OCI-M2 (cell line): ENCODE results near the gene TMEM200B.
"Not testable (repeated sequence)": the region's sequence is repeated elsewhere in the genome, so short reads cannot be mapped to it uniquely, and the experiment has no call there.

Experiments used
- DNase-seq: peaks from one replicate; lab custom pipeline; 2025; ENCODE audit not compliant: unreplicated experiment; lab: John Stamatoyannopoulos, UW

TMEM200B gene

GRCh38 chr1:29112705-29113412 is 10.8 kb downstream of the TMEM200B start:
- no peak for DNase-seq

DNA sequence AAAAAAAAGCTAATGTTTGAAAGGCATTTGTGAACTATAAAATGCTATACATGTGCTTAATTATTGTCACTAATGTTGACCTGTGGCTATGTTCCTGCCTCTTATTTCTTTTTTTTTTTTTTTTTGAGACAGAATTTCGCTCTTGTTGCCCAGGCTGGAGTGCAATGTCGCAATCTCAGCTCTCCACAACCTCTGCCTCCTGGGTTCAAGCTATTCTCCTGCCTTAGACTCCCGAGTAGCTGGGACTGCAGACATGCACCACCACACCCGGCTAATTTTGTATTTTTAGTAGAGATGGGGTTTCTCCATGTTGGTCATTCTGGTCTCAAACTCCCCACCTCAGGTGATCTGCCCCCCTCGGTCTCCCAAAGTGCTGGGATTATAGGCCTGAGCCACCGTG is 15.7 kb downstream of the TMEM200B start:
- DNase-seq = not testable (repeated sequence)

GRCh38 chr1:29105822-29106221 is 17.9 kb downstream of the TMEM200B start:
- no peak for DNase-seq

DNA sequence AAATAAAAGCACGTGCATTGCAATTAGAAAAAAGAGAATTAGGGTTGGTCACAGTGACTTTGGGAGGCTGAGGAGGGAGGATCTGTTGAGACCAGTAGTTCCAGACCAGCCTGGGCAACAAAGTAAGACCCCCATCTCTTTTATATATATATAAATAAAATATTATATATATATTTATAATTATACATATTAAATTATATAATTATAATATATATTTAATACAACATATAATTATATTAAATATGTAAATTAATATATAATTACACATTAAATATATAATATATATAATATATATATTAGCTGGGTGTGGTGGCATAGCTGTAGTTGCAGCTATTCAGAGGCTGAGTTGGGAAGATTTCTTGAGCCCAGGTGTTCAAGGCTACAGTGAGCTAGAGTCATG is 23.2 kb downstream of the TMEM200B start:
- DNase-seq = no peak

DNA sequence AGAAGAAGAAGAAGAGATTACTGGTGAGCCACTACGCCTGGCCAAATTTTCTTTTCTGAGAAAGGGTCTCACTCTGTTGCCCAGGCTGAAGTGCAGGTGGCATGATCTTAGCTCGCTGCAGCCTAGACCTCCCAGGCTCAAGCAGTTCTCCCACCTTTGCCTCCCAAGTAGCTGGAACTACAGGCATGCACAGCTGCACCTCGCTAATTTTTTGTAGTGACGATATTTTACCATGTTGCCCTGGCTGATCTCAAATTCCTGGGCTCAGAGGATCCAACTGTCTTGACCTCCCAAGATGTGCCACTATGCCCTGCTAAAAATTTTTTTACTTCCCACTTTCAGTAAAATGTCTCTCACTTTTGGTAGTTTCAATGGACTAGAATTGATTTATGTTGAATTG is 24.4 kb downstream of the TMEM200B start:
- DNase-seq = no peak

- DNase-seq = no peak
Observed at GRCh38 chr1:29096231-29096886, 27.3 kb downstream of the TMEM200B start.

- DNase-seq = no peak
Observed at GRCh38 chr1:29094954-29095353, 28.7 kb downstream of the TMEM200B start.

GRCh38 chr1:29094433-29094832 is 29.3 kb downstream of the TMEM200B start:
- no peak for DNase-seq

DNA sequence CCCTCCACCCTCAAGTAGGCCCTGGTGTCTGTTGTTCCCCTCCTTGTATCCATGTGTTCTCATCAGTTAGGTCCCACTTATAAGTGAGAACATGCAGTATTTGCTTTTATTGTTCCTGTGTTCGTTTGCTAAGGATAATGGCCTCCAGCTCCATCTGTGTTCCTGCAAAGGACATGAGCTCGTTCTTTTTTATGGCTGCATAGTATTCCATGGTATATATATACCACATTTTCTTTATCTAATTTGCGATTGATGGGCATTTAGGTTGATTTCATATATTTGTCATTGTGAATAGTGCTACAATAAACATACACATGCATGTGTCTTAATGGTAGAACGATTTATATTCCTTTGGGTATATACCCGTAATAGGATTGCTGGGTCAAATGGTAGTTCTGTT is 31.0 kb downstream of the TMEM200B start:
- DNase-seq = not testable (repeated sequence)

GRCh38 chr1:29090937-29091618 is 32.6 kb downstream of the TMEM200B start:
- DNase-seq = no peak

- DNase-seq = no peak
Observed at GRCh38 chr1:29084196-29084521, 39.5 kb downstream of the TMEM200B start.

GRCh38 chr1:29083317-29084195 is 40.1 kb downstream of the TMEM200B start:
- no peak for DNase-seq

- no peak for DNase-seq
Observed at GRCh38 chr1:29082519-29082918, 41.2 kb downstream of the TMEM200B start.

DNA sequence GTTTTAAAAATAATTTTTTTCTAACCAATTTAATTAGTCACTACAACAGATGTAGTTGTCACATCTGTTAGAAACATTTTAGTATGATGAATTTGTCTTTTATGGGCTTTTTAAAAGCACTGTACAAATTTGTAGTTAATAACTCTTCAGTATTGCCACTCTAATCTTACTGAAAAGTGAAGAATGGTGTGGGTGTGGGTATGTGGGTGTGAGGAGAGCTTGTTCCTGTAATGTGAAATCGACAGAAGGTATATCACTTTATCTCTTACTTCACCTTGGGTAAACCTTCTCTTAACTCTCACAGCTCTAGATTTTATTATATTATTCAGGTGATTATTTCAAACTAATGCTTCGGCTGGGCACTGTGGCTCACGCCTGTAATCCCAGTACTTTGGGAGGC is 42.5 kb downstream of the TMEM200B start:
- DNase-seq = no peak

DNA sequence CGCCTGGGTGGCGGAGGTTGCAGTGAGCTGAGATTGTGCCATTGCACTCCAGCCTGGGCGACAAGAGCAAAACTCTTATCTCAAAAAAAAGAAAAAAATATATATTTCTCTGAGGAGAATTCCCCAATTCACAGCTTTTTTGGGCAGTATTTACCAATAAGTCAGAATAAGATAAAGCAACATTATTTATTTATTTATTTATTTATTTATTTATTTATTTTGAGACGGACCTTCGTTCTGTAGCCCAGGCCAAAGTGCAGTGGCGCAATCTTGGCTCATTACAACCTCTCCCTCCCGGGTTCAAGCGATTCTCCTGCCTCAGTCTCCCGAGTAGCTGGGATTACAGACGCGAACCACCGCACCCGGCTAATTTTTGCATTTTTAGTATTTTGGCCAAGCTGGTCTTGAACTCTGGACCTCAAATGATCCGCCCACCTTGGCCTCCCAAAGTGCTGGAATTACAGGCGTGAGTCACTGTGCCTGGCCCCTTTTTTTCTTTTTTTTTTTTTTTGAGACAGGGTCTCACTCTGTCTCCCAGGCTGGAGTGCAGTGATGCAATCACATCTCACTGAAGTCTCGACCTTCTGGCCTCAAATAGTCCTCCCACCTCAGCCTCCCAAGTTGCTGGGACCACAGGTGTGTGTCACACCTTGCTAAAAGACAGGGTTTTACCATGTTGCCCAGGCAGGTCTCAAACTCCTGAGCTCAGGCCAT is 43.6 kb downstream of the TMEM200B start:
- not testable (repeated sequence) for DNase-seq

GRCh38 chr1:29077155-29077554 is 46.5 kb downstream of the TMEM200B start:
- no peak for DNase-seq
